Measurements from ENCODE around the gene MMP7.

DNA sequence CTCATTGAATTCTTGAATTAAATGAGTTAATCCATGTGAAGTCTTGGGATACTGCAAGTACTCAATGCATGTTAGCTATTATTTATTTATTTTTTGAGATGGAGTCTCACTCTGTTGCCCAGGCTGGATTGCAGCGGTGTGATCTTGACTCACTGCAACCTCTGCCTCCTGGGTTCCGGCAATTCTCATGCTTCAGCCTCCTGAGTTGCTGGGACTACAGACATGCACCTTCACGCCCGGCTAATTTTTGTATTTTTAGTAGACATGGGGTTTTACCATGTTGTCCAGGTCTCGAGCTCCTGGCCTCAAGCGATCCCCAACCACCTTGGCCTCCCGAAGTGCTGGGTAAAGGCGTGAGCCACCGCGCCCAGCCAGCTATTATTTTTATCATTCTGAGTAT, 9.4 kb downstream of the MMP7 start:
- TF ChIP-seq, protein P1, sequence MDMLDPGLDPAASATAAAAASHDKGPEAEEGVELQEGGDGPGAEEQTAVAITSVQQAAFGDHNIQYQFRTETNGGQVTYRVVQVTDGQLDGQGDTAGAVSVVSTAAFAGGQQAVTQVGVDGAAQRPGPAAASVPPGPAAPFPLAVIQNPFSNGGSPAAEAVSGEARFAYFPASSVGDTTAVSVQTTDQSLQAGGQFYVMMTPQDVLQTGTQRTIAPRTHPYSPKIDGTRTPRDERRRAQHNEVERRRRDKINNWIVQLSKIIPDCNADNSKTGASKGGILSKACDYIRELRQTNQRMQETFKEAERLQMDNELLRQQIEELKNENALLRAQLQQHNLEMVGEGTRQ (IDR thresholded peaks at IDR 0.05; ENCODE audit: low read depth, low read length): no peak
- TF ChIP-seq, protein P2, sequence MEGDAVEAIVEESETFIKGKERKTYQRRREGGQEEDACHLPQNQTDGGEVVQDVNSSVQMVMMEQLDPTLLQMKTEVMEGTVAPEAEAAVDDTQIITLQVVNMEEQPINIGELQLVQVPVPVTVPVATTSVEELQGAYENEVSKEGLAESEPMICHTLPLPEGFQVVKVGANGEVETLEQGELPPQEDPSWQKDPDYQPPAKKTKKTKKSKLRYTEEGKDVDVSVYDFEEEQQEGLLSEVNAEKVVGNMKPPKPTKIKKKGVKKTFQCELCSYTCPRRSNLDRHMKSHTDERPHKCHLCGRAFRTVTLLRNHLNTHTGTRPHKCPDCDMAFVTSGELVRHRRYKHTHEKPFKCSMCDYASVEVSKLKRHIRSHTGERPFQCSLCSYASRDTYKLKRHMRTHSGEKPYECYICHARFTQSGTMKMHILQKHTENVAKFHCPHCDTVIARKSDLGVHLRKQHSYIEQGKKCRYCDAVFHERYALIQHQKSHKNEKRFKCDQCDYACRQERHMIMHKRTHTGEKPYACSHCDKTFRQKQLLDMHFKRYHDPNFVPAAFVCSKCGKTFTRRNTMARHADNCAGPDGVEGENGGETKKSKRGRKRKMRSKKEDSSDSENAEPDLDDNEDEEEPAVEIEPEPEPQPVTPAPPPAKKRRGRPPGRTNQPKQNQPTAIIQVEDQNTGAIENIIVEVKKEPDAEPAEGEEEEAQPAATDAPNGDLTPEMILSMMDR (conservative IDR thresholded peaks at IDR 0.05; ENCODE audit: low read depth, low read length): no peak
- TF ChIP-seq POLR2A (IDR thresholded peaks at IDR 0.05; ENCODE audit: low read depth, low read length): no peak
- no peak for TF ChIP-seq MAFK (IDR thresholded peaks at IDR 0.05; ENCODE audit: low read depth, low read length)
- TF ChIP-seq CEBPB (IDR thresholded peaks at IDR 0.05; ENCODE audit: low read depth, low read length): no peak
- no peak for TF ChIP-seq NFE2L2 (IDR thresholded peaks at IDR 0.05; ENCODE audit: low read depth, low read length)
